HCT116 (cell line): ENCODE results near the gene OGN. TPM values are rescaled to one million over a fixed set of nuclear protein-coding genes. Genes with fewer than 3 reads are reported as not detected.

Experiments
- ATAC-seq: fragments of 200-7000 bp; cut with Tn5 transposase; 2 replicates; pipeline ENCODE4 v1.9.1; 2020; ENCODE audit warnings: mild to moderate bottlenecking, moderate library complexity
- BruUV-seq: library from RNA; stranded (reverse); fragments of 400-500 nt; replicated peaks from 2 replicates; lab custom pipeline; 2021; lab: Mats Ljungman, UMichigan
- CTCF ChIA-PET: fragments of 300-600 bp; sonication (Branson Sonifier 250); formaldehyde crosslinking; loops from one replicate; lab custom pipeline; 2021; ENCODE audit warnings: antibody characterized with exemption; lab: Charles Lee
- POLR2A ChIA-PET: fragments of 300-600, 350-600 bp; sonication (Branson Sonifier 250); formaldehyde crosslinking; loops from one replicate; lab custom pipeline; 2021; ENCODE audit warnings: antibody characterized with exemption; lab: Charles Lee
- RAD21 ChIA-PET, 2 experiments: fragments of 300-600 bp; sonication (Branson Sonifier 250); formaldehyde crosslinking; loops; one replicate each; lab custom pipeline; 2023; ENCODE audit warnings: low total read pairs in 2 of 2; ENCODE audit not compliant: uncharacterized antibody in 2 of 2, unreplicated experiment in 2 of 2, low non-redundant PET in 1 of 2; lab: Charles Lee
- DNase-seq: peaks from one replicate; pipeline ENCODE4 v3.0.0-alpha.2; 2010; ENCODE audit warnings: low read depth, low spot score
- H2AFZ ChIP-seq: fragments of 200-600 bp; shearing (Covaris generic), sonication (generic); 2 replicates; pipeline ENCODE4 v1.6.1; 2017; ENCODE audit warnings: low read depth, mixed run types, mixed read lengths, antibody characterized with exemption, low read length; ENCODE audit not compliant: poor library complexity, severe bottlenecking
- H3K27ac ChIP-seq: 2 replicates; pipeline ENCODE4 v1.5.1; 2012; ENCODE audit warnings: low read depth, low read length
- H3K27me3 ChIP-seq: fragments of 200-600 bp; sonication (generic); 2 replicates; pipeline ENCODE4 v1.6.1; 2016; ENCODE audit warnings: mixed run types, low read length, mixed read lengths; ENCODE audit not compliant: insufficient read depth
- H3K36me3 ChIP-seq, 2 experiments: fragments of 200-500 bp in 1 of 2; fragments of 200-600 bp in 1 of 2; sonication (Bioruptor generic) in 1 of 2; sonication (generic) in 1 of 2; 2 replicates each; pipeline versions ENCODE4 v1.5.1 to v1.6.1; 2014 to 2016; ENCODE audit warnings: low read length in 2 of 2, inconsistent platforms in 1 of 2, mixed read lengths in 1 of 2, mixed run types in 1 of 2; ENCODE audit not compliant: insufficient read depth in 2 of 2, control insufficient read depth in 1 of 2
- H3K4me1 ChIP-seq, 2 experiments: fragments of 200-600 bp in 1 of 2; sonication (generic) in 1 of 2; 2 replicates each; pipeline versions ENCODE4 v1.5.1 to v1.6.1; 2012 to 2017; ENCODE audit warnings: low read length in 2 of 2, inconsistent platforms in 1 of 2, mild to moderate bottlenecking in 1 of 2, mixed read lengths in 1 of 2, mixed run types in 1 of 2, moderate library complexity in 1 of 2; ENCODE audit not compliant: insufficient read depth in 2 of 2, control insufficient read depth in 1 of 2
- H3K4me2 ChIP-seq: fragments of 200-600 bp; sonication (generic); 2 replicates; pipeline ENCODE4 v1.6.1; 2017; ENCODE audit warnings: mixed run types, low read length, mixed read lengths
- H3K4me3 ChIP-seq, 2 experiments: fragments of 200-600 bp in 1 of 2; sonication (generic) in 1 of 2; replicated peaks in 1 of 2; 2 replicates each; pipeline ENCODE4 v1.5.1; 2011 to 2016; ENCODE audit warnings: low read length in 2 of 2, control low read depth in 1 of 2, low read depth in 1 of 2, mild to moderate bottlenecking in 1 of 2, mixed read lengths in 1 of 2, mixed run types in 1 of 2
- H3K79me2 ChIP-seq: fragments of 200-600 bp; sonication (generic); 2 replicates; pipeline ENCODE4 v1.6.1; 2017; ENCODE audit warnings: mild to moderate bottlenecking, mixed run types, low read length, moderate library complexity, mixed read lengths; ENCODE audit not compliant: insufficient read depth
- H3K9ac ChIP-seq: fragments of 200-600 bp; sonication (generic); 2 replicates; pipeline ENCODE4 v1.6.1; 2016; ENCODE audit warnings: low read length, mixed read lengths
- H3K9me2 ChIP-seq: fragments of 200-600 bp; sonication (generic), shearing (Covaris generic); 2 replicates; pipeline ENCODE4 v1.6.1; 2017; ENCODE audit warnings: mixed run types, mild to moderate bottlenecking, moderate library complexity; ENCODE audit not compliant: insufficient read depth
- H3K9me3 ChIP-seq, 2 experiments: fragments of 200-500 bp in 1 of 2; fragments of 200-600 bp in 1 of 2; sonication (Bioruptor generic) in 1 of 2; sonication (generic) in 1 of 2; 2 replicates each; pipeline ENCODE4 v1.6.1; 2014 to 2017; ENCODE audit warnings: low read length in 2 of 2, mixed read lengths in 2 of 2, inconsistent platforms in 1 of 2, low read depth in 1 of 2, mild to moderate bottlenecking in 1 of 2, mixed run types in 1 of 2, moderate library complexity in 1 of 2; ENCODE audit not compliant: control insufficient read depth in 1 of 2, insufficient read depth in 1 of 2
- H4K20me1 ChIP-seq: fragments of 200-600 bp; sonication (generic), shearing (Covaris generic); 2 replicates; pipeline ENCODE4 v1.6.1; 2017; ENCODE audit warnings: mixed run types, mild to moderate bottlenecking, moderate library complexity; ENCODE audit not compliant: insufficient read depth
- CBX3 ChIP-seq: IDR thresholded peaks from 2 replicates; pipeline ENCODE4 v1.6.1; 2012; ENCODE audit warnings: low read depth
- ELF1 ChIP-seq: IDR thresholded peaks from 2 replicates; pipeline ENCODE4 v1.6.1; 2012; ENCODE audit warnings: low read depth, borderline replicate concordance
- EZH2 ChIP-seq: fragments of 200-600 bp; sonication (generic); IDR thresholded peaks from 2 replicates; pipeline ENCODE4 v1.6.1; 2017; ENCODE audit warnings: antibody characterized with exemption, mixed run types
- EZH2phosphoT487 ChIP-seq: fragments of 200-600 bp; IDR thresholded peaks from 2 replicates; pipeline ENCODE4 v1.6.1; 2018; ENCODE audit warnings: antibody characterized with exemption, borderline replicate concordance
- FOSL1 ChIP-seq: IDR thresholded peaks from 2 replicates; pipeline ENCODE4 v1.6.1; 2012; ENCODE audit warnings: low read depth
- SP1 ChIP-seq: IDR thresholded peaks from 2 replicates; pipeline ENCODE4 v1.6.1; 2012; ENCODE audit warnings: low read depth
- TCF7L2 ChIP-seq: IDR thresholded peaks from 2 replicates; pipeline ENCODE4 v1.7.0; 2011; ENCODE audit warnings: borderline replicate concordance, inconsistent platforms; ENCODE audit not compliant: insufficient read depth, insufficient read length; ENCODE audit errors: extremely low read depth
- ZNF274 ChIP-seq: fragments of 200-500 bp; sonication (Bioruptor generic); IDR thresholded peaks from 2 replicates; pipeline ENCODE4 v1.6.1; 2014; ENCODE audit warnings: mild to moderate bottlenecking, low read depth, low read length, inconsistent platforms
- intact Hi-C: fragments of 100-400 bp; cut with micrococcal nuclease; formaldehyde crosslinking; loops from 2 replicates; pipeline ENCODE4 v1.10.0; 2022
- total RNA-seq: library from RNA; stranded (reverse); gene quantifications from one replicate; pipeline ENCODE4 v1.2.1, GENCODE V29; 2021; ENCODE audit not compliant: unreplicated experiment
- TF ChIP-seq, protein P1 (sequence below): IDR thresholded peaks from 2 replicates; pipeline ENCODE4 v1.6.1; 2012; ENCODE audit warnings: low read depth
- TF ChIP-seq, protein P2 (sequence below), 3 experiments: fragments of 200-600 bp in 1 of 3; sonication (generic) in 1 of 3; IDR thresholded peaks in 2 of 3; conservative IDR thresholded peaks in 1 of 3; 2 replicates each; pipeline ENCODE4 v1.5.1; 2012 to 2017; ENCODE audit warnings: low read depth in 2 of 3, low read length in 2 of 3, antibody characterized with exemption in 1 of 3, borderline replicate concordance in 1 of 3, control low read depth in 1 of 3, mild to moderate bottlenecking in 1 of 3, mixed read lengths in 1 of 3, mixed run types in 1 of 3, moderate library complexity in 1 of 3; ENCODE audit not compliant: insufficient read depth in 1 of 3

OGN gene
- total RNA-seq, 1 experiment from 2014 or later = 0.15 TPM

DNA sequence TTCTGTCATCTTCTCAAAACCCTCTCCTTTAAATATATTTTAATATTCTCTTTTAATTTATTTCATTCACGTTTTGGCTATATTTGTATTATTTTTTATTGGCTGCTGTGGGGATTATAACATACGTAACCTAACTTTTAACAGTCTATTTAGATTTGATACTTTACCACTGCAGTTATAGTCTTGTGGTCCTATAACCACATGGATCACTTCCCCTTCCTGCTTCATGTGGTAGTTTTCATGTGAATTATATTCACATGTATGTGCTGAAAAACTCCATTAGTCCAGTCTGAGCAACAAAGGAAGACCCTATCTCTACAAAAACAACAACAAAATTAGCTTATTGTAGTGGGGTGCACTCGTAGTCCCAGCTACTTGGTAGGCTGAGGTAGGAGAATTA lies 44.3 kb downstream of the OGN start (continued):
- TF ChIP-seq CBX3 = no peak
- no peak for TF ChIP-seq ZNF274
- no peak for TF ChIP-seq ELF1
- no peak for TF ChIP-seq EZH2

DNA sequence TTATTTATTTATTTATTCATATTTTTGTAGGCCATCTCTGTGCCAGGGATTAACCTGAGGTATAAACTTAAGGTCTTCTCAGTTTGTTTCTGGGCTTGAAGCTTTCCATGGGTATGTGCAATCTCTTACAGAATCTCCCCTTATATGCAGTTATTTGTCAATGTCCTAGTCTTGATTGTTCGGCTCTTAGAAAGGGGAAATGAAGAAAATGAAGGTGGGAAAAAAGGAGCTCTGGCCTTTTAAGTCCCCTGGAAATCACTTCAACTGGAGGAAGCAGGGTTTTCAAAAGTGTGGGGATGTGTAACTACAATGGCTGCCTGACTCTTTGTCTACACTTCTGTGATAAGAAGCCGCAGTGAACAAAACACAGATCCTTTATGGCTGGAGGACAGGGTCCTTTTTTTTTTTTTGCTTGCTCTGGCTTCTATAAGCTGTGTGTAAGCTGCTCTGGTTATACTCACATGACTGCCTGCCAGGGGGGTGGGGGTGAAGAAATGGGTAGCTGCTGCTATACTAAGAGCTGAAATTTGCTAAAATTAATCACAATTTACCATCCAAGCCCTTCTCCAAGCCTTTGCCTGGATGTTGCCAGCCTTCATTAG lies 44.9 kb downstream of the OGN start:
- POLR2A ChIA-PET = no interaction called here
- H3K9me2 ChIP-seq = no peaks in the 10 kb centered on the region
- no peak overlapping the region for H3K4me3 ChIP-seq
- no peak overlapping the region for H2AFZ ChIP-seq
- no peak overlapping the region for H3K9ac ChIP-seq
- TF ChIP-seq ELF1 (no peak), CBX3 (no peak), TCF7L2 (no peak), EZH2 (no peak), SP1 (no peak), FOSL1 (no peak), EZH2phosphoT487 (no peak), ZNF274 (no peak)
- TF ChIP-seq, protein P1, sequence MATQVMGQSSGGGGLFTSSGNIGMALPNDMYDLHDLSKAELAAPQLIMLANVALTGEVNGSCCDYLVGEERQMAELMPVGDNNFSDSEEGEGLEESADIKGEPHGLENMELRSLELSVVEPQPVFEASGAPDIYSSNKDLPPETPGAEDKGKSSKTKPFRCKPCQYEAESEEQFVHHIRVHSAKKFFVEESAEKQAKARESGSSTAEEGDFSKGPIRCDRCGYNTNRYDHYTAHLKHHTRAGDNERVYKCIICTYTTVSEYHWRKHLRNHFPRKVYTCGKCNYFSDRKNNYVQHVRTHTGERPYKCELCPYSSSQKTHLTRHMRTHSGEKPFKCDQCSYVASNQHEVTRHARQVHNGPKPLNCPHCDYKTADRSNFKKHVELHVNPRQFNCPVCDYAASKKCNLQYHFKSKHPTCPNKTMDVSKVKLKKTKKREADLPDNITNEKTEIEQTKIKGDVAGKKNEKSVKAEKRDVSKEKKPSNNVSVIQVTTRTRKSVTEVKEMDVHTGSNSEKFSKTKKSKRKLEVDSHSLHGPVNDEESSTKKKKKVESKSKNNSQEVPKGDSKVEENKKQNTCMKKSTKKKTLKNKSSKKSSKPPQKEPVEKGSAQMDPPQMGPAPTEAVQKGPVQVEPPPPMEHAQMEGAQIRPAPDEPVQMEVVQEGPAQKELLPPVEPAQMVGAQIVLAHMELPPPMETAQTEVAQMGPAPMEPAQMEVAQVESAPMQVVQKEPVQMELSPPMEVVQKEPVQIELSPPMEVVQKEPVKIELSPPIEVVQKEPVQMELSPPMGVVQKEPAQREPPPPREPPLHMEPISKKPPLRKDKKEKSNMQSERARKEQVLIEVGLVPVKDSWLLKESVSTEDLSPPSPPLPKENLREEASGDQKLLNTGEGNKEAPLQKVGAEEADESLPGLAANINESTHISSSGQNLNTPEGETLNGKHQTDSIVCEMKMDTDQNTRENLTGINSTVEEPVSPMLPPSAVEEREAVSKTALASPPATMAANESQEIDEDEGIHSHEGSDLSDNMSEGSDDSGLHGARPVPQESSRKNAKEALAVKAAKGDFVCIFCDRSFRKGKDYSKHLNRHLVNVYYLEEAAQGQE = no peak
- TF ChIP-seq, protein P2, sequence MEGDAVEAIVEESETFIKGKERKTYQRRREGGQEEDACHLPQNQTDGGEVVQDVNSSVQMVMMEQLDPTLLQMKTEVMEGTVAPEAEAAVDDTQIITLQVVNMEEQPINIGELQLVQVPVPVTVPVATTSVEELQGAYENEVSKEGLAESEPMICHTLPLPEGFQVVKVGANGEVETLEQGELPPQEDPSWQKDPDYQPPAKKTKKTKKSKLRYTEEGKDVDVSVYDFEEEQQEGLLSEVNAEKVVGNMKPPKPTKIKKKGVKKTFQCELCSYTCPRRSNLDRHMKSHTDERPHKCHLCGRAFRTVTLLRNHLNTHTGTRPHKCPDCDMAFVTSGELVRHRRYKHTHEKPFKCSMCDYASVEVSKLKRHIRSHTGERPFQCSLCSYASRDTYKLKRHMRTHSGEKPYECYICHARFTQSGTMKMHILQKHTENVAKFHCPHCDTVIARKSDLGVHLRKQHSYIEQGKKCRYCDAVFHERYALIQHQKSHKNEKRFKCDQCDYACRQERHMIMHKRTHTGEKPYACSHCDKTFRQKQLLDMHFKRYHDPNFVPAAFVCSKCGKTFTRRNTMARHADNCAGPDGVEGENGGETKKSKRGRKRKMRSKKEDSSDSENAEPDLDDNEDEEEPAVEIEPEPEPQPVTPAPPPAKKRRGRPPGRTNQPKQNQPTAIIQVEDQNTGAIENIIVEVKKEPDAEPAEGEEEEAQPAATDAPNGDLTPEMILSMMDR (IDR thresholded peaks at IDR 0.05 in 2 of 3, conservative IDR thresholded peaks at IDR 0.05 in 1 of 3; ENCODE audit: borderline replicate concordance in 1 of 3, insufficient read depth in 1 of 3, low read depth in 2 of 3, low read length in 2 of 3) = no peak
- TF ChIP-seq, all 23 proteins: peak for 0
- Histone ChIP-seq H3K4me1 (no peaks in the 10 kb centered on the region), H3K27me3 (no peaks in the 10 kb centered on the region), H3K9me3 (no peaks in the 10 kb centered on the region), H4K20me1 (no peaks in the 10 kb centered on the region), H3K27ac (no peak overlapping the region), H3K36me3 (no peaks in the 10 kb centered on the region), H3K79me2 (no peaks in the 10 kb centered on the region), H3K4me2 (no peak overlapping the region)
- CTCF ChIA-PET = no interaction called here
- intact Hi-C loops = no loop called here
- no TSS peak for BruUV-seq
- DNase-seq = no peak
- ATAC-seq = no peak
- RAD21 ChIA-PET = no interaction called here
